T-helper 17 cell (primary cell): ENCODE data around the gene DPP7. TPM values are rescaled to one million over a fixed set of nuclear protein-coding genes. Genes with fewer than 3 reads are reported as not detected.
A peak's percentile ranks its signal among the peaks of the same experiment; 100 is the strongest.

Experiments
- ATAC-seq: fragments of 150-1000 bp; cut with Tn5 transposase; 2 replicates; pipeline ENCODE4 v1.10.0; 2021; ENCODE audit warnings: mild to moderate bottlenecking, moderate library complexity
- DNase-seq, 3 donors: peaks; one replicate each; pipeline versions ENCODE4 v3.0.0 to v3.0.0-alpha.2; 2020 to 2021
- H3K9me3 ChIP-seq: one replicate; pipeline ENCODE4 v1.7.0; 2013; ENCODE audit warnings: low read length, mild to moderate bottlenecking; ENCODE audit not compliant: control insufficient read depth, poor library complexity, severe bottlenecking
- H3K27ac Mint-ChIP-seq: one replicate; pipeline ENCODE4 v1.8.0; 2022; ENCODE audit warnings: mild to moderate bottlenecking, moderate library complexity, mixed read lengths
- H3K27me3 Mint-ChIP-seq: one replicate; pipeline ENCODE4 v1.8.0; 2022; ENCODE audit warnings: mixed read lengths
- H3K36me3 Mint-ChIP-seq: one replicate; pipeline ENCODE4 v1.8.0; 2022; ENCODE audit warnings: low read depth, mixed read lengths
- H3K4me1 Mint-ChIP-seq: one replicate; pipeline ENCODE4 v1.8.0; 2022; ENCODE audit warnings: mild to moderate bottlenecking, mixed read lengths
- H3K4me3 Mint-ChIP-seq: one replicate; pipeline ENCODE4 v1.8.0; 2022; ENCODE audit warnings: mild to moderate bottlenecking, moderate library complexity, mixed read lengths
- total RNA-seq, 4 donors: library from RNA in 2 of 4; stranded (reverse) in 2 of 4; gene quantifications; one replicate each; pipeline ENCODE4 v1.2.3 and lab custom pipeline; 2022 to 2026

The DPP7 gene
- total RNA-seq, 2 donors from 2014 or later = 270 to 311 TPM

DNA sequence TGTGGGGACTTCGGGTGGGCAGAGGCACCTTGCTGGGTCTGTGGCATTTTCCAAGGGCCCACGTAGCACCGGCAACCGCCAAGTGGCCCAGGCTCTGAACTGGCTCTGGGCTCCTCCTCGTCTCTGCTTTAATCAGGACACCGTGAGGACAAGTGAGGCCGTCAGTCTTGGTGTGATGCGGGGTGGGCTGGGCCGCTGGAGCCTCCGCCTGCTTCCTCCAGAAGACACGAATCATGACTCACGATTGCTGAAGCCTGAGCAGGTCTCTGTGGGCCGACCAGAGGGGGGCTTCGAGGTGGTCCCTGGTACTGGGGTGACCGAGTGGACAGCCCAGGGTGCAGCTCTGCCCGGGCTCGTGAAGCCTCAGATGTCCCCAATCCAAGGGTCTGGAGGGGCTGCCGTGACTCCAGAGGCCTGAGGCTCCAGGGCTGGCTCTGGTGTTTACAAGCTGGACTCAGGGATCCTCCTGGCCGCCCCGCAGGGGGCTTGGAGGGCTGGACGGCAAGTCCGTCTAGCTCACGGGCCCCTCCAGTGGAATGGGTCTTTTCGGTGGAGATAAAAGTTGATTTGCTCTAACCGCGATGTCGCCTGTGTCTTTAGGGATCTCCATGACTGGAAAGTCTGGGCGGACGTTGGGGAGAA lies 5.8 kb downstream of the DPP7 start:
- Mint-ChIP-seq H3K27me3 (no peaks in the 10 kb centered on the region), H3K27ac (no peak overlapping the region), H3K4me3 (no peak overlapping the region), H3K4me1 (peaks cover 11% of the 10 kb centered on the region), H3K36me3 (no peaks in the 10 kb centered on the region)
- DNase-seq (no peak), ATAC-seq (no peak)
- H3K9me3 ChIP-seq = no peaks in the 10 kb centered on the region

DNA sequence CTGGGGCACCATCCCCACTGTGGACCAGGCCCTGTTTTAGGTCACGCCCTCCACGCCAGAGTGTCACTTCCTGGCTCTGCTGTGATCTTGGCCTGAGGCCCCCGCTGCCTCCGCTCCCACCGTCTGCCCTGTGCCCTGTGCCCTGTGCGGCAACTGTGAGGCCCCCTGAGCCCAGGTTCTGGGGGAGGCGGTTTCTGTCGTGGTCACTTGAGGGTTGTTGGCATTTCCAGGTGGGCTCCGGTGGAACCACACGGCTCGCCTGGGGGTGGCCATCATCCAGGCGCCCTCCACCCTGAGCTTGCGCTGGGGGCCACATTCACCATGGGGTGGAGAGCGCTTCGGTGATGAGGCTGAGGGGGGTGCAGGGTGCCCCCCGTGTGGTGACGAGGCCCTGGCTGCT lies 6.6 kb downstream of the DPP7 start:
- H3K36me3 Mint-ChIP-seq = no peaks in the 10 kb centered on the region
- ATAC-seq (no peak), DNase-seq (no peak)
- H3K9me3 ChIP-seq = no peaks in the 10 kb centered on the region
- H3K27ac Mint-ChIP-seq = no peak overlapping the region
- no peaks in the 10 kb centered on the region for H3K27me3 Mint-ChIP-seq
- no peak overlapping the region for H3K4me3 Mint-ChIP-seq
- H3K4me1 Mint-ChIP-seq = peaks cover 5% of the 10 kb centered on the region

GRCh38 chr9:137107312-137107921 lies 7.1 kb downstream of the DPP7 start:
- Mint-ChIP-seq H3K27me3 (no peaks in the 10 kb centered on the region), H3K4me1 (peaks cover 3% of the 10 kb centered on the region), H3K36me3 (no peaks in the 10 kb centered on the region), H3K4me3 (no peak overlapping the region), H3K27ac (no peak overlapping the region)
- no peak for DNase-seq
- no peak for ATAC-seq
- no peaks in the 10 kb centered on the region for H3K9me3 ChIP-seq

- DNase-seq = no peak
- Mint-ChIP-seq H3K4me1 (peaks cover 3% of the 10 kb centered on the region), H3K4me3 (no peak overlapping the region), H3K36me3 (no peaks in the 10 kb centered on the region), H3K27me3 (no peaks in the 10 kb centered on the region), H3K27ac (no peak overlapping the region)
- no peaks in the 10 kb centered on the region for H3K9me3 ChIP-seq
- ATAC-seq = no peak
Measured at GRCh38 chr9:137106662-137107250, 7.8 kb downstream of the DPP7 start.

DNA sequence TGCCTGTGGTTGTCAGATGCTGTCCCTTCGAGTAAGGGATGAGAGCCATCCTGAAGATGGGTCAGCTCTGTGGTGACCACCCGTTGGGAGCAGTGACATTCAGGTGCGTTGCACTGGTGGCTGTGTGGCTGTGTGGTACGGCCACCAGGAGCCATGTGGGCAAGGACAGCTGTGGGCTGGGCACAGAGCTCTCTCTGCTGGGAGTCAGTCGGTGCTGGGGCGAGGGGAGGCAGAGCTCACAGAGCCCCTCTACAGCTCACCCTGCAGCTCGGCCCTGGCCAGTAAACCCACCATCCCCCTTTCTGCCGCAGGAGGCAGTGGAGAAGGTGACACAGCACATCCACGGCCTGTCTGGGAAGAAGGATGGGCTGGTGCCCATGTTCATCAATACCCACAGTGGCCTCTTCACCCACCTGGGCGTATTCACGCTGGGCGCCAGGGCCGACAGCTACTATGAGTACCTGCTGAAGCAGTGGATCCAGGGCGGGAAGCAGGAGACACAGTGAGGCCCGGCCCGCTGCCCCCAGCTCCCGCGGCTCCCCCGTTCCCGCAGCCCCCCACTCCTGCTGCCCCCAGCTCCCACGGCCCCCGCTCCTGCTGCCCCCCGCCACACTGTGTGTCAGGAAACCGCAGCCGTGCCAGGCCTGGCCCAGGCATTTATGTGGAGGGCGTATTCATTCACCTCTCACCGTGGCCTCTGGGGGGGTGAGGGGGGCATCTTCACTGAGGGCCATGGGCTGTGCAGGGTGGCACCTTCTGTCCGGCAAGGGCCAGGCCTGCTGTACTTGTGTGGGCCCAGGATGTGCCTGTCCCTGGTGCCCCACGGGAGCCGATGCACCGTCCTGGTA lies 8.5 kb downstream of the DPP7 start:
- Mint-ChIP-seq H3K4me1 (peaks cover 3% of the 10 kb centered on the region), H3K36me3 (no peaks in the 10 kb centered on the region), H3K4me3 (no peak overlapping the region), H3K27ac (no peak overlapping the region), H3K27me3 (no peaks in the 10 kb centered on the region)
- DNase-seq = no peak
- H3K9me3 ChIP-seq = no peaks in the 10 kb centered on the region
- ATAC-seq = no peak

- peaks cover 3% of the 10 kb centered on the region for H3K4me1 Mint-ChIP-seq
- no peak for DNase-seq
- ATAC-seq = no peak
- H3K9me3 ChIP-seq = no peaks in the 10 kb centered on the region
- H3K4me3 Mint-ChIP-seq = no peak overlapping the region
- H3K27ac Mint-ChIP-seq = no peak overlapping the region
- H3K27me3 Mint-ChIP-seq = no peaks in the 10 kb centered on the region
- no peaks in the 10 kb centered on the region for H3K36me3 Mint-ChIP-seq
Measured at GRCh38 chr9:137103206-137103999, 11.1 kb downstream of the DPP7 start.

GRCh38 chr9:137099231-137099630 lies 15.3 kb downstream of the DPP7 start:
- no peaks in the 10 kb centered on the region for H3K27me3 Mint-ChIP-seq
- H3K27ac Mint-ChIP-seq = no peak overlapping the region
- peaks cover 17% of the 10 kb centered on the region for H3K4me1 Mint-ChIP-seq
- DNase-seq (no peak), ATAC-seq (no peak)
- no peaks in the 10 kb centered on the region for H3K9me3 ChIP-seq
- no peaks in the 10 kb centered on the region for H3K36me3 Mint-ChIP-seq
- no peak overlapping the region for H3K4me3 Mint-ChIP-seq

GRCh38 chr9:137097761-137098462 lies 16.6 kb downstream of the DPP7 start:
- no peaks in the 10 kb centered on the region for H3K27me3 Mint-ChIP-seq
- DNase-seq = no peak
- H3K36me3 Mint-ChIP-seq = no peaks in the 10 kb centered on the region
- H3K4me1 Mint-ChIP-seq = peaks cover 19% of the 10 kb centered on the region
- peak overlapping the region; percentile 95 for H3K27ac Mint-ChIP-seq
- H3K9me3 ChIP-seq = no peaks in the 10 kb centered on the region
- no peak for ATAC-seq
- H3K4me3 Mint-ChIP-seq = no peak overlapping the region

DNA sequence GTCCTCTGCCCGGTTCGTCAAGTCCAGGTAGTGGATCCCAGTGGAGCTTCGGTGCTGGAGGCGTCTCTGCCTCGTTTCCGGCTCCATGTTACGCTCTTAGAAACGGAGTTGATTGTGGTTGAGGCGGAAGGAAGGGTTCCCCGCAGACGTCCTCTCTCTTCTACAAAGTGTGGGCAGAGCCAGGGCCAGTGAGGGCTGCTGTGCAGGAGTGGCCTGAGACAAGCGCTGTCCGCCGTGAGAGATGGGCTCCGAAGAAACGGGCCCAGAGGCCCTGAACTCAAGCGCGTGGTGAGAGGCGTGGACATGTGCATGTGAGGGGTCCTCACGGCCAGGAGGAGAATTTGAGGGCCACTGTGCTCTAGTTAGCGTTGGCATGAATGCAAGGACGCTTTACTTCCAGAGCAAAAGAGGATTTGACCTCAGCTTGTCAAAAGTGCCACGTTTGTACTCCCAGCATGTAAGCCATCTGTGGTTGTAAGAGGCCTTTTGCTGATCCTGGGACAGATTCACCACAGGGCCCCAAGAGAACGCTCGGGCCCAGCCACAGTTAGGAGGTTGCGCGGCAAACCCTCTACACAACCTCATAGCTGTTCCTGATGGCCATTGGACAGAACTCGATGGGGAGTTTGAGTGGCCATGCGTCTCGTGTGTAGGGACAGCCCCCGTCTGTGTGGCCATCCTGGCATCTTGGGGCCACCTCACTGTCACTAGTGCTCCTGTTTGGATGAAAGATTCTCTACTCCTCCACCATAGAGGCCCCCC lies 17.6 kb downstream of the DPP7 start:
- no peaks in the 10 kb centered on the region for H3K9me3 ChIP-seq
- Mint-ChIP-seq H3K4me1 (peaks cover 21% of the 10 kb centered on the region), H3K36me3 (no peaks in the 10 kb centered on the region), H3K27me3 (no peaks in the 10 kb centered on the region), H3K4me3 (peak overlapping the region; percentile 92), H3K27ac (peak overlapping the region; percentile 95)
- DNase-seq = no peak
- ATAC-seq = no peak

DNA sequence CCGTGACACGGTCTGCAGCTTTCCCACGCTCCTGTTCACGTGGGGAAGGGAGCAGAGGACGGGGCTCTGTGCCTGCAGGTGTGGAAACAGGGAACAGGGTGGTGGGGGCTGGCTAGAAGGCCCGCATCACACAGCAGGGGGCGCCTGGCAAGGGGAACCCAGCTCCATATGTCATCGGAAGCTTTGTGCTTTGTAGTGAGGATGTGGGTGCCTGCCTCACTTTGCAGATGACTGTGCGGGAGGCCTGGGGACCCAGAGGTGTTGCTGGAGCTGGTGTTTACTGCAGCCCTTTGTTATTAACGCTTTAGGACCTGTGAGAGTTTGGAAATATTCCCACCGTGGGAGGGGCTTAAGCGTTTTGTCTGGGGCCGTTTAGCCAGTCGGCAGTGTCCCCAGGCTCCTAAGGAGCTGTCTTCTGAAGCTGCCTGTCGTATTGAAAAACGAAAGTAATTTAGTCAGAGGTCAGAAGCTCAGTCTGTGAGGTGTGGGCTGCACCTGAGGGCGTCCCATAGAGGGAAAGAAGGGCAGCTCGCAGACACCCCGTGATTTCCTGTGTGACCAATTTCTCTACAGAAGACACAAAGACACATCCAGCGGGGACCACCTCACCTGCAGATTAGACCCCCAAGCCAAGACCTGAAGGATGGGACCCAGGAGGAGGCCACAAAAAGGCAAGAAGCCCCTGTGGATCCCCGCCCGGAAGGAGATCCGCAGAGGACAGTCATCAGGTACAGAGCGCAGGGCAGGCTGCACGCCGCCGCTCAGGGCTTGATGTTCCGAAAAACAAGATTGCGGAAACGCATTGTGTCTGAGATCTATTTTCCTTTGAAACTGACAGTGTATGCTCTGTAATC lies 18.6 kb downstream of the DPP7 start:
- no peaks in the 10 kb centered on the region for H3K9me3 ChIP-seq
- peak; percentile 99 for ATAC-seq
- Mint-ChIP-seq H3K27ac (peak overlapping the region; percentile 95), H3K27me3 (no peaks in the 10 kb centered on the region), H3K4me3 (peak overlapping the region; percentile 92), H3K36me3 (no peaks in the 10 kb centered on the region), H3K4me1 (peaks cover 24% of the 10 kb centered on the region)
- peak; percentile 73 to 79 (median 78) for DNase-seq

DNA sequence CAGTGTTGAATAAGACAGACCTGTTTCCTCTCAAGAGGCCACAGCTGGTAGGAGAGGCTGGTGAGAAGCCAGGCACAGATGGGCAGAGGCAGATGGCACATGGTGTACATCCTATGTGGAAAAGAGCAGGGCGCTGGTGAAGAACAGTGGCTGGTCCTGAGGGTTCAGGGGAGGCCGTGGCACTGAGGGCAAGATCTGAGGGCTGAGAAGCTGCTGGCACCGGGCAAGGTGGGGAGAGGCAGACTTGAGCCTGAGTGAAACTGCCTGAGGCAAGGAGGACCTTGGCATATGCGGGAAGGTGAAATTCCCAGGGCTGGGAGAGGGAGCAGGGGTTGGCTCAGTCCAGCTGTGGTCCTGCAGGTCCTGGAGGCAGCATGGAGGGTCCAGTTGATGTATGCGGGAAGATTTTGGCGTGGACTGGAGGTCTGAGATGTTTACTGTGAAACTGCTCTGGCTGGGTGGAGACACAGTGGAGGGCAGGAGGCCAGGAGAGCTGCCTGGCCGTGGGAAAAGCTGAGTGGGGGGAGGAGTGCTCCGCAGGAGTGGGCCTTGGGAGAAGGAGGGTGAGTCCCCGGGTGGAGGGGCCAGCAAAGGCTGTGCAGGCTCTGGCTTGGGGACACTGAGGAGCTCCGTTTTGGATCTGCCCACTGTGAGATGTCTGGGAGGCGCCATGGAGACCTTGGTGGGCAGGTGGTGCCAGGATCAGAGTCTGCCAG lies 25.1 kb downstream of the DPP7 start:
- no peak overlapping the region for H3K4me3 Mint-ChIP-seq
- DNase-seq = no peak
- ATAC-seq = no peak
- H3K27ac Mint-ChIP-seq = peak overlapping the region; percentile 8
- H3K36me3 Mint-ChIP-seq = no peaks in the 10 kb centered on the region
- H3K4me1 Mint-ChIP-seq = peaks cover 25% of the 10 kb centered on the region
- no peaks in the 10 kb centered on the region for H3K9me3 ChIP-seq
- no peaks in the 10 kb centered on the region for H3K27me3 Mint-ChIP-seq
